CD8-positive, alpha-beta memory T cell (primary cell): ENCODE results near the gene RECQL5. TPM values are rescaled to one million over a fixed set of nuclear protein-coding genes. Genes with fewer than 3 reads are reported as not detected.

Experiments
- CTCF ChIA-PET: fragments of 350-600 bp; sonication (Branson Sonifier 250); formaldehyde crosslinking; loops from one replicate; lab custom pipeline; 2021; ENCODE audit warnings: antibody characterized with exemption; lab: Charles Lee
- POLR2A ChIA-PET: fragments of 350-600 bp; sonication (Branson Sonifier 250); formaldehyde crosslinking; loops from one replicate; lab custom pipeline; 2021; ENCODE audit warnings: antibody characterized with exemption; lab: Charles Lee
- DNase-seq, 5 donors: peaks; one replicate each; pipeline versions ENCODE4 v3.0.0 to v3.0.0-alpha.2; 2020 to 2022; ENCODE audit warnings: mixed read lengths in 1 of 5
- H3K27ac ChIP-seq: one replicate; pipeline ENCODE4 v1.7.0; 2013; ENCODE audit warnings: low read depth, mild to moderate bottlenecking, low read length, moderate library complexity
- H3K27me3 ChIP-seq: 2 replicates; pipeline ENCODE4 v1.7.0; 2013; ENCODE audit warnings: low read length, mild to moderate bottlenecking; ENCODE audit not compliant: insufficient read depth, poor library complexity, severe bottlenecking
- H3K36me3 ChIP-seq: 2 replicates; pipeline ENCODE4 v1.7.0; 2013; ENCODE audit warnings: mild to moderate bottlenecking, low read length, moderate library complexity; ENCODE audit not compliant: insufficient read depth
- H3K4me1 ChIP-seq: 2 replicates; pipeline ENCODE4 v1.7.0; 2013; ENCODE audit warnings: mild to moderate bottlenecking, low read length, moderate library complexity; ENCODE audit not compliant: insufficient read depth
- H3K4me3 ChIP-seq: 2 replicates; pipeline ENCODE4 v1.7.0; 2013; ENCODE audit warnings: mild to moderate bottlenecking, low read length
- H3K9me3 ChIP-seq: 2 replicates; pipeline ENCODE4 v1.7.0; 2013; ENCODE audit warnings: mild to moderate bottlenecking, low read length
- H3K27ac Mint-ChIP-seq, 8 donors: one replicate each; pipeline ENCODE4 v1.8.0; 2020 to 2021; ENCODE audit warnings: mixed read lengths in 8 of 8, mild to moderate bottlenecking in 6 of 8, inconsistent platforms in 3 of 8, moderate library complexity in 3 of 8
- H3K27me3 Mint-ChIP-seq, 2 donors: one replicate each; pipeline ENCODE4 v1.8.0; 2020 to 2021; ENCODE audit warnings: mixed read lengths in 2 of 2, mild to moderate bottlenecking in 1 of 2, moderate library complexity in 1 of 2
- H3K36me3 Mint-ChIP-seq, 3 donors: one replicate each; pipeline ENCODE4 v1.8.0; 2020 to 2021; ENCODE audit warnings: mixed read lengths in 3 of 3, inconsistent platforms in 1 of 3, mild to moderate bottlenecking in 1 of 3
- H3K4me1 Mint-ChIP-seq, 3 donors: one replicate each; pipeline ENCODE4 v1.8.0; 2020 to 2021; ENCODE audit warnings: mixed read lengths in 3 of 3, inconsistent platforms in 1 of 3, mild to moderate bottlenecking in 1 of 3
- H3K4me3 Mint-ChIP-seq, 7 donors: one replicate each; pipeline ENCODE4 v1.8.0; 2020 to 2021; ENCODE audit warnings: mixed read lengths in 7 of 7, mild to moderate bottlenecking in 6 of 7, moderate library complexity in 4 of 7, inconsistent platforms in 2 of 7
- H3K9me3 Mint-ChIP-seq, 5 donors: one replicate each; pipeline ENCODE4 v1.8.0; 2020 to 2022; ENCODE audit warnings: mixed read lengths in 5 of 5, mild to moderate bottlenecking in 3 of 5, moderate library complexity in 2 of 5, inconsistent platforms in 1 of 5
- polyA plus RNA-seq: library from polyadenylated mRNA; unstranded; fragments of 300-500 nt; fragmentation: Illumina TruSeq; gene quantifications from one replicate; pipeline ENCODE4 v1.2.3, GENCODE V29; 2021
- total RNA-seq, 2 experiments: library from RNA; stranded (reverse); gene quantifications; one replicate each; pipeline ENCODE4 v1.2.3, GENCODE V29; 2021

RECQL5 gene
- total and polyA plus RNA-seq, 3 experiments from 2014 or later: 16.0 to 30.3 (median 28.5) TPM

DNA sequence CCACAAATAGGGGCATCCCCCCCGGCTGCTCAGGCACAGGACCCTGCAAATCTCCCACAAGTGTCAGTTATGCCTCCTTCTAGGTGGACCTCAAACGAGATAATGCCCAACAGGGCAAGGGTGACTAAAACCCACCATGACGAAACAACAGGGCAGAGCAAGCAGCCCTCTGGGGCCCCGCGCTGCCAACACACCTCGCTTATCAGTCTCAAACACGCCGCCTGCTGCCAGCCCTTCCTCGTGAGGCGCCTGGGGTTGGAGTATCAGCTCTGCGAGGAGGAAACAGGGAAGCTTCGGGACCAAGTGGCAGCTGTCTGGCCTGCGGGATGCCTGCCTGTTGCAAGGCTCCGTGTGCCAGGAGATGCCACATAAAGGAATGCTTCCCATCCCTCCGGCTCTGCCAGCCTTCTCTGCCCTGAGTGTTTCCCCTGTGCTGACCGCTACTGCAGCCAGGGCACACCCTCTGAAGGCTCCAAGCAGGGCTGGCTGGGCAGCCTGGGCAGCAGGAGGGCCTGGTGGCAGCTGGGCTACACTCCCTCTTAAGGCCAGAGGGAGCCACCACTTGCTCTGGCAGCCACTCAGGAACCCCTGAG, 31.2 kb downstream of the RECQL5 start:
- H3K36me3 Mint-ChIP-seq: peaks cover 0 to 5% (median 0%) of the 10 kb centered on the region in 3 donors
- CTCF ChIA-PET: interaction anchor here (2.0 to 12.6 kb wide), 2 partner anchors 10 to 112 kb away, joined by 7 to 181 read pairs; no protein-coding TSS in a partner anchor
- Histone ChIP-seq H3K36me3 (no peaks in the 10 kb centered on the region), H3K27ac (no peak overlapping the region), H3K27me3 (no peaks in the 10 kb centered on the region), H3K4me1 (peaks cover 14% of the 10 kb centered on the region), H3K9me3 (no peaks in the 10 kb centered on the region), H3K4me3 (no peak overlapping the region)
- H3K27ac Mint-ChIP-seq: no peak overlapping the region
- no peaks in the 10 kb centered on the region for H3K9me3 Mint-ChIP-seq
- H3K27me3 Mint-ChIP-seq: no peaks in the 10 kb centered on the region
- peaks cover 2 to 13% (median 4%) of the 10 kb centered on the region in 3 donors for H3K4me1 Mint-ChIP-seq
- no peak for DNase-seq
- H3K4me3 Mint-ChIP-seq: no peak overlapping the region
- POLR2A ChIA-PET: no interaction called here

GRCh38 chr17:75634754-75635609, 32.0 kb downstream of the RECQL5 start:
- Mint-ChIP-seq H3K4me3 (no peak overlapping the region), H3K27me3 (no peaks in the 10 kb centered on the region), H3K9me3 (no peaks in the 10 kb centered on the region), H3K36me3 (peaks cover 0 to 7% (median 0%) of the 10 kb centered on the region in 3 donors), H3K4me1 (peaks cover 2 to 13% (median 4%) of the 10 kb centered on the region in 3 donors), H3K27ac (peak overlapping the region in 1 of 8 donors; percentile 55)
- H3K9me3 ChIP-seq: no peaks in the 10 kb centered on the region
- ChIA-PET POLR2A (no interaction called here), CTCF (interaction anchor here (2.0 to 12.6 kb wide), 4 partner anchors 9 to 118 kb away, joined by 7 to 181 read pairs (median 10); partner anchors contain the start of gene TSEN54)
- H3K4me3 ChIP-seq: no peak overlapping the region
- no peak overlapping the region for H3K27ac ChIP-seq
- DNase-seq: no peak
- peaks cover 14% of the 10 kb centered on the region for H3K4me1 ChIP-seq
- H3K36me3 ChIP-seq: no peaks in the 10 kb centered on the region
- no peaks in the 10 kb centered on the region for H3K27me3 ChIP-seq

- Histone ChIP-seq H3K4me3 (no peak overlapping the region), H3K27ac (no peak overlapping the region), H3K9me3 (no peaks in the 10 kb centered on the region), H3K36me3 (no peaks in the 10 kb centered on the region), H3K27me3 (no peaks in the 10 kb centered on the region), H3K4me1 (peaks cover 14% of the 10 kb centered on the region)
- Mint-ChIP-seq H3K9me3 (no peaks in the 10 kb centered on the region), H3K4me1 (peaks cover 2 to 13% (median 4%) of the 10 kb centered on the region in 3 donors), H3K36me3 (peaks cover 0 to 7% (median 0%) of the 10 kb centered on the region in 3 donors), H3K27me3 (no peaks in the 10 kb centered on the region), H3K27ac (no peak overlapping the region), H3K4me3 (no peak overlapping the region)
- ChIA-PET CTCF (interaction anchor here (0.8 to 12.6 kb wide), 17 partner anchors 8 to 207 kb away, joined by 3 to 181 read pairs (median 7); partner anchors contain the start of gene TSEN54), POLR2A (no interaction called here)
- DNase-seq: no peak
These were observed 32.6 kb downstream of the RECQL5 start for GRCh38 chr17:75634376-75634740.

- H3K27ac ChIP-seq: no peak overlapping the region
- no peak overlapping the region for H3K4me3 Mint-ChIP-seq
- H3K4me1 ChIP-seq: peaks cover 14% of the 10 kb centered on the region
- H3K27ac Mint-ChIP-seq: peak overlapping the region in 1 of 8 donors; percentile 63
- no peaks in the 10 kb centered on the region for H3K9me3 ChIP-seq
- DNase-seq: peak in 3 of 5 donors; percentile 18 to 59 (median 25)
- H3K4me3 ChIP-seq: no peak overlapping the region
- POLR2A ChIA-PET: no interaction called here
- H3K27me3 Mint-ChIP-seq: no peaks in the 10 kb centered on the region
- CTCF ChIA-PET: interaction anchor here (0.5 to 12.6 kb wide), 42 partner anchors 8 to 697 kb away, joined by 3 to 181 read pairs (median 5); partner anchors contain the start of genes GALK1 and TSEN54
- no peaks in the 10 kb centered on the region for H3K36me3 ChIP-seq
- H3K36me3 Mint-ChIP-seq: peaks cover 0 to 7% (median 0%) of the 10 kb centered on the region in 3 donors
- H3K4me1 Mint-ChIP-seq: peaks cover 2 to 13% (median 4%) of the 10 kb centered on the region in 3 donors
- no peaks in the 10 kb centered on the region for H3K27me3 ChIP-seq
- H3K9me3 Mint-ChIP-seq: no peaks in the 10 kb centered on the region
These were observed 33.2 kb downstream of the RECQL5 start for GRCh38 chr17:75633486-75634375.

DNA sequence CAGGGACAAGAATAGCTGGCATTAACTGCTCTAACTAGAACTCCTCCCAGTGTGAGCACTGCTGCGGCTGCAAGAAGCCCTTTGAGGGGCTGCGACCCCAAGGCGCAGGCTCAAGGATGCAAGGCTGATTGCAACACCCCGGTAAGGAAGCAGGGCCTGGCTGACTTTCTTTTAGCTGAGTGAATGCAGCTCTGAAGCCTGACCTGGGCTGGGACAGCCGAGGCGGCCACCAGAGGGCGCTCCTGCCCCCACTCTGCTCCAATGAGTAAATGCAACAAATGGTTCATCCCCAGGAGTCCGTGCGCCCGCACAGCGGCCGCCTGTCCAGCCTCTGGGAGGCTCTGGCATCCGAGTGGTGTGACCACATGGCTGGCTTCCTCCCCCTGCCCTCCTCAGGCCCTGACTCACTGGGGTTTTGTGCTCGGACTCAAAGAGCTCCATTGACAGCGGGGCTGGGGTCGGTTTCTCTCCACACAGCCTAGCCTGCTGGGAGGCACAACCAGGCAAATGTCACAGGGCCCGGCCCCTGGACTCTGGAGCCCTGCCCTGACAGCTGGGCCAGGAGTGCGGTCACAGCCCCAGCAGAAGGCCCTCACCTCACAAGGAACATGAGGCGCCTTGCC, 34.0 kb downstream of the RECQL5 start, which contains the start of gene SMIM5:
Gene SMIM5, plus strand, starts transcription at position 572 of the 623 bp plus-strand sequence. CDS start 6,768 bp downstream, outside the sequence.
- POLR2A ChIA-PET: no interaction called here
- no peaks in the 10 kb centered on the region for H3K9me3 ChIP-seq
- no peaks in the 10 kb centered on the region for H3K36me3 ChIP-seq
- Mint-ChIP-seq H3K27ac (peak within 1 kb of the TSS in 2 of 8 donors; percentile 4 to 63), H3K27me3 (no peaks in the 10 kb centered on the region), H3K4me3 (no peak within 1 kb of the TSS), H3K36me3 (peaks cover 0 to 5% (median 0%) of the 10 kb centered on the region in 3 donors), H3K4me1 (peaks cover 2 to 13% (median 4%) of the 10 kb centered on the region in 3 donors), H3K9me3 (no peaks in the 10 kb centered on the region)
- H3K27ac ChIP-seq: no peak within 1 kb of the TSS
- DNase-seq: peak; percentile 61 to 84 (median 74)
- H3K4me1 ChIP-seq: peaks cover 14% of the 10 kb centered on the region
- CTCF ChIA-PET: interaction anchor here (0.6 to 12.6 kb wide), 45 partner anchors 9 to 311 kb away, joined by 3 to 181 read pairs (median 5); partner anchors contain the start of genes GALK1 and TSEN54
- no peak within 1 kb of the TSS for H3K4me3 ChIP-seq
- H3K27me3 ChIP-seq: no peaks in the 10 kb centered on the region

DNA sequence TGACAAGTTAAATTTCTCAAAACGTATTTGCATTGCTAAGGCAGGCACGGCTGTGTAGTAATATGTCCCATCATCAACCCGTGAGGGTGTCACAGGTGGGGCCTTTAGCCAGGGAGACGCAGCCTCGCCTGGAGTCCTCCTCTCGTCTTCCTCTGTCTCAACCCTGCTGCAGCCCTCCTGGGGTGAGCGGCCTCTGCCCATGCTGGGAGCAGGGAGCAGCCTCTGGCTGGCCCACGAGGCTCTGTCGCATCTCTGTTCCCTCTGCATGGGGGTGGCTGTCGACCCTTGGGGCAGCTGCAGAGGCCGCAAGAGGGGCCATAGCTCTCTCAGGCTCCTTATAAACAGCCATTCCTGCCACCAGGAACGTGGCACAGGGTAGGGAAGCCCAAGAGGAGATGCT, 34.5 kb downstream of the RECQL5 start:
- Histone ChIP-seq H3K27me3 (no peaks in the 10 kb centered on the region), H3K4me1 (peaks cover 14% of the 10 kb centered on the region), H3K9me3 (no peaks in the 10 kb centered on the region), H3K4me3 (no peak overlapping the region), H3K36me3 (no peaks in the 10 kb centered on the region), H3K27ac (no peak overlapping the region)
- ChIA-PET POLR2A (no interaction called here), CTCF (interaction anchor here (0.6 to 12.6 kb wide), 37 partner anchors 8 to 310 kb away, joined by 3 to 181 read pairs (median 6); partner anchors contain the start of genes GALK1 and TSEN54)
- no peak for DNase-seq
- Mint-ChIP-seq H3K27me3 (no peaks in the 10 kb centered on the region), H3K36me3 (peaks cover 0 to 6% (median 0%) of the 10 kb centered on the region in 3 donors), H3K4me3 (no peak overlapping the region), H3K9me3 (no peaks in the 10 kb centered on the region), H3K27ac (peak overlapping the region in 1 of 8 donors; percentile 4), H3K4me1 (peaks cover 2 to 13% (median 4%) of the 10 kb centered on the region in 3 donors)

DNA sequence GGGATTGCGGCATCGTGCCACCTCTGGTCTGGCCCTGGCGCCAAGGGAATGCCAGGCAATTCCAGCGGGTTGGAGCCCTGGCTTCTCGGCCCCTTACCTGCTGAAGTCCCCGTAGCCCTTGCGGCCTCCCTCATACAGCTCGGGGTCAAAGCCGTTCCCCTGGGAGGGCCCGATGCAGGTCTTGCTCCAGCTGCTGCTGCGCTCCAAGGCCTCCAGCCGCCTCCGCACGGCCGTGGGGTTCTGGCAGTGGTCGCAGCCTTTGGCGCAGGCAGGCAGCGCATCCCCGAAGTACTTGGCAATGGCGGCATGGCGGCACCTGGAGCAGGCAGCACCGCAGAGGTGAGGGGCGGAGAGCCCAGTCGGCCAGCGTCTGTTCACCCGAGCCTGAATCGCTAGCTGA, 35.6 kb downstream of the RECQL5 start:
- Histone ChIP-seq H3K27ac (no peak overlapping the region), H3K36me3 (no peaks in the 10 kb centered on the region), H3K4me3 (no peak overlapping the region), H3K4me1 (peaks cover 14% of the 10 kb centered on the region), H3K9me3 (no peaks in the 10 kb centered on the region), H3K27me3 (no peaks in the 10 kb centered on the region)
- H3K27me3 Mint-ChIP-seq: no peaks in the 10 kb centered on the region
- no peak overlapping the region for H3K27ac Mint-ChIP-seq
- CTCF ChIA-PET: interaction anchor here (1.0 to 12.6 kb wide), 2 partner anchors 116 to 122 kb away, joined by 4 to 181 read pairs; no protein-coding TSS in a partner anchor
- DNase-seq: no peak
- POLR2A ChIA-PET: no interaction called here
- H3K4me1 Mint-ChIP-seq: peaks cover 2 to 13% (median 4%) of the 10 kb centered on the region in 3 donors
- no peaks in the 10 kb centered on the region for H3K9me3 Mint-ChIP-seq
- no peak overlapping the region for H3K4me3 Mint-ChIP-seq
- peaks cover 0 to 13% (median 0%) of the 10 kb centered on the region in 3 donors for H3K36me3 Mint-ChIP-seq
